Hypothalamus (tissue), 51 donors: ENCODE results near the gene INSL3.

Source experiments
- DNase-seq, 51 donors: peaks; one replicate each; lab custom pipeline; 2025; lab: John Stamatoyannopoulos, UW

INSL3 gene, protein sequence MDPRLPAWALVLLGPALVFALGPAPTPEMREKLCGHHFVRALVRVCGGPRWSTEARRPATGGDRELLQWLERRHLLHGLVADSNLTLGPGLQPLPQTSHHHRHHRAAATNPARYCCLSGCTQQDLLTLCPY

DNA sequence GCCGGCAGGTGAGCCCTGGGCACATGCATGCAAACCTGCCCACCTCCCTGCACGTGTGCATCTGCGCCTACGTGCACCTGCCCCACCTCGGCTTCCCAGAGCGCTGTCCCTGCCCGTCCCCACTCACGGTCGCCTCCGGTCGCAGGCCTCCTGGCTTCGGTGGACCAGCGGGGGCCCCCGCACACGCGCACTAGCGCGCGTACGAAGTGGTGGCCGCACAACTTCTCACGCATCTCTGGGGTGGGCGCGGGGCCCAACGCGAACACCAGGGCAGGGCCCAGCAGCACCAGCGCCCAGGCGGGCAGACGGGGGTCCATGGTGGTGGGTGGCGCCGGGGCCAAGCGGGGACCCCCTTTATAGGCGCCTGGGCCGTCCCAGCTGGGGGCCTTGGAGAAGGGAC, at the start of gene INSL3:
Gene INSL3 (minus strand): TSS at position 330 of the 400 bp plus-strand sequence. CDS start 13 bp downstream, at position 317.
- no peak for DNase-seq

DNA sequence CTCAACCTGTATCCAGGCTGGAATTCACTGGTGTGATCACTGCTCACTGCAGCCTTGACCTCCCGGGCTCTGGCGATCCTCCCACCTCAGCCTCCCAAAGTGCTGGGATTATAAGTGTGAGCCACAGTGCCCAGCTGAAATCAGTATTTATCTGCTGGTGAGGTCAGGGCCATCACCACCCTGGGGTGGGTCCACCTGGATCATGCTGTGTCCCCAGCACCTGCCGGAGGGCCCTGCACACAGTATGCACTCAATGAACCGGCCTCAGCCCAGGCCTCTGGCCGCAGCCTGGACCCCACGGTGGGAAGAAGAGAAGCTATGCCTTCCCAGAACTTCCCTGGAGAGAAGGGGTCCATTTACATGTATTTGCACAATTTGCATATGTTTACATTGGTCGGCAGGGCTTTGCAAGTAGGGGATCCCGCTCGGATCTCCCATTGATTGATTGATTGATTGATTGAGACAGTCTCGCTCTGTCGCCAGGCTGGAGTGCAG, 47.8 kb upstream of the INSL3 start:
- DNase-seq: no peak

DNA sequence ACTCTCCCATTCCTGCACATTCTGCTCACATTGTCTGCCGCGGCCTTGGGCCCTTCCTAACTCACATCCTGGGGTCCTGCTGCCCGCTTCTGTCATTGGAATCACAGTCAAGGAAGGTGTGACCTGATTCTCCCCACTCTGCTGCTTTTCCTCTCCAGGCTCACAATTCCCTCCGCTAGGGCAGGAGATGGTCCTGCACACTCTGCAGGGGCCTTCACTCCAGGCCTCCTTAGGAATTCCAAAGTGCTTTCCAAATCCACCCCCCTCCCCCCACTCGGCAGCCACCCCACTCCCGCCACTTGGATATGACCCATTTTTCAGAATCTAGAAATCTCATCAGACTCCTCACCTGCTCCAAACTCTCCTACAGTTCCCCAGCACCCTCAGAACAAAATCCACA, 47.4 kb upstream of the INSL3 start:
- no peak for DNase-seq

DNA sequence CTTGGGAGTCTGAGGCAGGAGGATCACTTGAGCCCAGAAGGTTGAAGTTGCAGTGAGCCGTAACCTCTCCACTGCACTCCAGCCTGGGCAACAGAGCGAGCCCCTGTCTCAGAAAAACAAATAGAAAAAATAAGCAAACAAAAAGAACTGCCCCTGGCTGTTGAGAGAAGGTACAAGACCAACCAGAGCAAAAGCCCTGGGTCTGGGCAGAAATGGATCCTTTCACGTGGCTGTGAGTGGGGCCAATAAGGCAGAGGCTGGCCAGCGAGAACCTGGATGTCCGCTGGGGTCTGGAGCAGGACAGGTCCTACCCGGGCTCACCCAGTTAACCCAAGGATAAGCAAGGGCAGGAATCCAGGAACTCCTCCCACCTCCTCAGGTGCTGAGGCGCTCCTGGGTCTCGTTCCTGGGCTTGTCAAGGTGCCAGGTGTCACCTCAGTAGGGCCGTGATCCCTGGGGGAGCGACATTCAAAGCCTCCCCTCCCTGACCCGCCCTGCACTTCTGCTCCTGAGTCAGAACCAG, 45.7 kb upstream of the INSL3 start:
- DNase-seq: no peak

DNA sequence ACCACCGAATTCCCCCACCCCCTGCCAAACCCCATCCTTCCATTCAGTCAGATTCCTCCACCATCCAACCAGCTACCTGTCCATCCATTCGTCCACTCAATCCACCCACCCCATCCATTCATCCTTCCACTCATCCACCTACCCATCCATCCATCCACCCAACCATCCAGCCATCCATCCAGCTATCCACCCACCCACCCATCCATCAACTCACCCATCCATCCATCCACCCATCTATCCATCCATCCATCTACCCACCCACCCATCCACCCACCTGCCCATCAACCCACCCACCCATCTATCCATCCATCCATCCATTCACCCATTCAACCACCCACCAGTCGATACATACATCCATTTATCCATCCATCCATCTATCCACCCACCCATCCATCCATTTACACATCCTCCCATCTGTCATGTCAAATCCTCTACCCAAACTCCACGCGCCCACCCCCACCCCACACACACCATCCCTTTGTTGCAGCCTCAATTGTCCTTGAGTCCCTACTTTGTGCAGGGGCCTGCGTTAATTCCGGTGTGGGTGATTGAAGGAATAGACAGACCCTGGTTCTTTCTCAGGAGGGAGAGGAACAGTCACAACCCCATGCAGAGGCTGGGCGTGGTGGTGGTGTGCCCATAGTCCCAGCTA, 45.1 kb upstream of the INSL3 start:
- no peak for DNase-seq

DNA sequence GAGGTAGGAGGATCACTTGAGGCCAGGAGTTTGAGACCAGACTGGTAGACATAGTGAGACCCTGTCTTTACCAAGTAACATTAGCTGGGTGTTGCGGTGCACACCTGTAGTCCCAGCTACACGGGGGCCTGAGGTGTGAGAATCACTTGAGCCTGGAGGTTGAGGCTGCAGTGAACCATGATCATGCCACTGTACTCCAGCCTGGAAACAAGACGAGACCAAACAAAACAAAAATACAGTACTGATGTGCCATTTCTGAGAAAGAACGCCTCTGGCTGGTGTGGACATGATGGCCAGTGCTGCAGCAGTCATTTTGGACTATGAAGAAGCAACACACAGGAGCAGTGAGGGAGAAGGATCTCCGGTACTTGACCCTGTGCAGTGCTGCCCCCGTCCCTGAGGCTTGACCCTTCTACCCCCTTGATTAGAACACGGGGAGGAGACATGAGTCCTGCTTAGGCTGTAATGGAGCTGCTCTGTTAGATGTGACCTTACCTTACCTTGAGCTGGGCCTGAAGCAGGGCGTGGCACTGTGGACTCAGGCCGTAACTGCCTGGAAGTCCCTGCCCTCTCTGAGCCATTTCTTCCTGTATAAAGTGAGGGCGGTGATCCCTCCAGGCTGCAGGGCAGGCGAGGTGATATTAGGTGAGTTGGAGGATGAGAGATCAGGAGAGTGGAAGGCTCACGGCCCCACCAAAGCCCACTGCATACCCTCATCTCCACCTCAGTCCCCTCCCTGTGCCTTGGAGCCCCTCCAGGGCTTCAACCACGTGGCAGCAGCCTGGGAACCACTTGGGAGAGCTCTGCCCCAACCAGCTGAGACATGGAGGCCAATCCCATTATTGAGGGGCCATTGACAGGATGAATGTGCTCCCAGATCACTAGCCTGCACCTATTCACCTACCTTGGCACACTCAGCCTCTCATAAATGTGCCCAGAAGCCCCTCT, 44.3 kb upstream of the INSL3 start:
- DNase-seq: no peak

DNA sequence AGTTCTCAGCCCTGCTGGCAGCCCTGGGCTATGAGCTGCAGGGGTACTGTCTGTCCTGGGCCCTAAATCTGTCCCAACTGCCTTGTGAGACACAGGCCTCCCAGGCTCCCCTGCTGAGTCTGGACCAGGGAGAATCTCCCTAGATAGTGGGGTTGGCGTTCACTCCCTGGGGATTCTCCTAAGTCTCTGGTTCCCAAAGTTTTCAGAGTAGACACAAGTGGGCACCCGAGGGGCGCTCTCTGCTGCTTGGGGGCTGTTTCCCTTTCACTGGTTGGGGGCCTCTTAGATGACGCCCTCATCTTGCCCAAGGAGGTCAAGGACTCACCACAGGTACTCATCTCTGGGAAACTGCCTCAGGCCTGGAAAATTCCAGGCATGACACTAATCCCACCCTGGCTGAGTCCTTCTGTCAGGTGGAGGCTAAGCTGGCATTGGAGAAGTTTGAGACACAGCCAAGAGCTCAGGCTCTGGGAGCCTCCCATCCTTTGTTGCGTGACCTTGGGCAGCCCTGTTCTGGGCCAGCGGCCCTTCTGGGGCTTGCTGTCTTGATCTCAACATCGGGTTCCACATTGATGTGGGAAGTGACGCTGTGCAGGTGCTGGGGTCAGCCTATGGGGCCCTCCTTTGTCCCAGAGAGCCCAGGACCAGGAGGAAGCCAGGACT, 42.3 kb upstream of the INSL3 start:
- no peak for DNase-seq

DNA sequence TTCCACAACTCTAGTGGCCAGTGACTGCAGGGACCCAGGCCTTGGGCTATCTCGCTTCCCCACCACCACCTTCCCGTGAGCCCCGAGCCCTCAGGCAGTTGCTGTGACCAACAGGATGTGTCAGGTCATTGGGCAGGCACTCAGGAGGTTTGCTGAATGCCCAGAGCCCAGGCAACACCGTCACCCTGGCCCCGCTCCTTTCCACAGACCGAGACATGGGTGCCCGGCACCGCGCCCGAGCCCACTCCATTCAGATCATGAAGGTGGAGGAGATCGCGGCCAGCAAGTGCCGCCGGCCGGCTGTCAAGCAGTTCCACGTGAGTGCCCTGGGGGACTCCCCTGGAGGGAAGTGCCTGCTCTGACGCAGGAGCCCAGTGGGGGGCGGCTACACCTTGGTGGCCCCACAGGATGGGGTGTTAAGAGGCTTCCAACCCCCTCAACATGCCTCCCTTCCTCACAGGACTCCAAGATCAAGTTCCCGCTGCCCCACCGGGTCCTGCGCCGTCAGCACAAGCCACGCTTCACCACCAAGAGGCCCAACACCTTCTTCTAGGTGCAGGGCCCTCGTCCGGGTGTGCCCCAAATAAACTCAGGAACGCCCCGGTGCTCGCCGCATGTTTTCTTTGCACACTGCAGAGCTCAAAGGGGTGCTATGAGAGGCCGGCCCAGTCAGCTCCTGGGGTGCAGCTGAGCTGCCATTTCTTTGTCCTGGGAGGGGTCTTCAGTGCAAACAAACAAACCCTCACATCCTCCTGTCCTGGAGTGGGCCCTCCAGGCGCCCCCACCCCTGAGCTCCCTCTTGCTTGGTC, 41.6 kb upstream of the INSL3 start:
- DNase-seq: no peak

DNA sequence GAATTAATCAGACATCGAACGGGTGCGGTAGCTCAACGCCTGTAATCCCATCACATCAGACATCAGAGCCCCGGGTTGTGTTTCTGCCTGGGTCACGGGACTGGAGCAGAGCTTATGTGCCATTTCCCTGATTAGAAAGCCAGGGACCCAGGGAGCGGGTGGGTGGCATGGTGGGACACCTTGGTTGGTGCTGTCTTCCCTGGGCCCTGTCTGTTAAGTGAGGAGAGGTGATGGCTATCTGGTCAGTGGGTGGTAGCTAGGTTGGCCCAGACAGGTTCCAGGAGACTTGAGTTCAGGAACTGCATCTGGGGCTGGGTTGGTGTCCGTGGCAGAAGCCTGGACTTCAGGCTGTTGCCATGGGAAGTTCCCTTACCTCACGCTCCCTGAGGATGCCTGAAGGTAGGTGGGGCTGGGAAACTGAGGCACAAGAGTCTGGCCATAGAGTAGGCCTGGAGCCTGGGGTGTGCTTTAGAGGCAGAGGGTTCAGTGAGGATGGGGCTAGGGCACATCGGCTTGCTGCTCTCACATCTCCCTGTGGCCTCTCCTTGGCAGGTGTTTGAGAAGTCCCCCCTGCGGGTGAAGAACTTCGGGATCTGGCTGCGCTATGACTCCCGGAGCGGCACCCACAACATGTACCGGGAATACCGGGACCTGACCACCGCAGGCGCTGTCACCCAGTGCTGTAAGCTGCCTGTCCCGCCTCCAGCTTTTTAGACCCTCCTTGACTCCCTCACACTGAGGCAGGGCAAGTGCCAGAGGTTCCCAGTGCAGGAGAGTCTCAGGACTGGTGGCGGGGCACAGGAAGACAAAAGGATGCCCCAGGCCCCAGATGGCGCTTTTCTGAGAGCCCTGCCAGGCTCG, 40.5 kb upstream of the INSL3 start:
- no peak for DNase-seq

DNA sequence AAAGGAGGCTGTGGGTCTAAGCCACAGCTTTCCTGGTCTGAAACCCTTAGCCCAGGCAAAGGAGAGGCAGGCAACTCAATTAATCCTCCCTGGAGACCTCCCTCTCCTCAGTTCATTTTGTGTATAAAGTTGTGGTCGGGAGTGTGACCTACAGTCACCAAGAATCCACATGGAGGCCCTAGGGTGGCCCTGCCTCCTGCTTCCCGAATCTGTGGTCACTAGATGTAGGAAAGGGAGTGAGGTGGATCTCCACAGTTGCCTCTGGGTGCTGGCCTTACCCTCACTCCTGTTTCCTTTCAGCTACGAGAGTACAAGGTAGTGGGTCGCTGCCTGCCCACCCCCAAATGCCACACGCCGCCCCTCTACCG, 39.7 kb upstream of the INSL3 start:
- no peak for DNase-seq

DNA sequence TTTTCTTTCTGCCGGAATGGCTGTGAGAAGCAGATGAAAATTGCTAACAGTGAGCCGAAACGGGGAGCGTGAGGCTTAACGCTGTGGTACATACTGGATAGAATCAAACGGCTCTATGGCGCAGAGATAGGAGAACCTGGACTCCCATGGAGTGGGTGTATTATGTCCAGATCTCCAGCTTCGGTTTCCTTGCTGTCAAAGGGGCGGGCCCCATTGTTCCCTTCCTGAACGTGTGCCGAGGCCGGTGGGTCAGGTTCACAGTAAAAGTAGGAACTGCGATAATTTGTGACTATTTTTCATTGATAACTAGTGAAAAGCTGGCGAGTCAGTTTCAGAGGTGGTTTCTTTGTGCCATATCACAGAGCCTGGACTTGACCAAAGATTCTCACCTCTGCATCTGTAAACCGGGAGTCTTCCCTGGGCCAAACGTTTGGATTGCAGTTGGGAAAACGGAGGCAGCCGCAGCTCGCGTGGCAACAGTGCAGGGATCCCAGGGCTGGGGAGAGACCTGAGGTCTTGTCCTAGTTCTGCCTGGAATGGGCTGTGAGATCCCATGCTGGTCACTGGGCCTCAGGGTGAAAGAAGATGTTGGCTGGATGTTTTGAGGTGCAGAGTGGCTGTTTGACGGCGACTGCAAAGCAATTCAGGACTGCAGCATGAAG, 39.1 kb upstream of the INSL3 start:
- DNase-seq: peak in 2 of 51 donors; percentile 4 to 29

DNA sequence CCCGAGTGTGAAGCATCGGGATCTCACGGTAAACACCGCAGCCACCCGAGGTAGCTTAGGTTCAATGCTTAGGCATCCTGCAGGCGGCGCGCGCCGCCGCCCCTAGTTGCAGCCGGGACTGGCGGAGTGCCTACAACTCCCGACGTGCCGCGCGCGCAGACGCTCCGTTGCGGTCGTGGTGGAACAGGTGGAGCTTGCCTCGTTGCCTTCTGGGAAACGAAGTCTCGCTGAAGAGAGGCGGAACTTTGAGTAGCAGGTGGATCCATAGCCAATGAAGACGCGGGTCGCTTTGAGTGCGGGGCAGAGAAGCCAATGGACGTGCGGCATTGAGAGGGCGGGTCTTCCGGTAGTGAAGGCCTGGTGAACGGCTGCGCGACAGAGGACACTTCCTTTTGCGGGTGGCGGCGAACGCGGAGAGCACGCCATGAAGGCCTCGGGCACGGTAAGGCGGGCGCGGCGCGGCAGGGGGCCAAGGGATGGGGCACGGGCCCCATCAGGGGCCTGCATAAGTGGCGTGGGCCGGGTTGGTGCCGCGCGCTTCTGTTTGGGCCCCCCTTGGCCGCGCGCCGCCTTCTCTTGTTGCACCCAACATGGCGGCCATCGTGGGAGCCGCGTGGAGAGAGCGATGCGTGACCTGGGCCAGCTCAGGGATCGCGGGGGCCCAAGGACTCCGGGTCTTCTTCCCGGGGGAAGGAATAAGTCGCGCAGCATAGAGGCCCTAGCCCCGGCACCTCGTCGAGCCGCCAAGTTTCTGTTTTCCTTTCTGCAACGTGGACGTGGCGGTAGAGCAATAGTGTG, 38.4 kb upstream of the INSL3 start, which contains the start of gene RPL18A:
Gene RPL18A (plus strand): TSS at position 378 of the 798 bp plus-strand sequence. CDS start 47 bp downstream, at position 425.
- DNase-seq: peak; percentile 74 to 100 (median 99)

DNA sequence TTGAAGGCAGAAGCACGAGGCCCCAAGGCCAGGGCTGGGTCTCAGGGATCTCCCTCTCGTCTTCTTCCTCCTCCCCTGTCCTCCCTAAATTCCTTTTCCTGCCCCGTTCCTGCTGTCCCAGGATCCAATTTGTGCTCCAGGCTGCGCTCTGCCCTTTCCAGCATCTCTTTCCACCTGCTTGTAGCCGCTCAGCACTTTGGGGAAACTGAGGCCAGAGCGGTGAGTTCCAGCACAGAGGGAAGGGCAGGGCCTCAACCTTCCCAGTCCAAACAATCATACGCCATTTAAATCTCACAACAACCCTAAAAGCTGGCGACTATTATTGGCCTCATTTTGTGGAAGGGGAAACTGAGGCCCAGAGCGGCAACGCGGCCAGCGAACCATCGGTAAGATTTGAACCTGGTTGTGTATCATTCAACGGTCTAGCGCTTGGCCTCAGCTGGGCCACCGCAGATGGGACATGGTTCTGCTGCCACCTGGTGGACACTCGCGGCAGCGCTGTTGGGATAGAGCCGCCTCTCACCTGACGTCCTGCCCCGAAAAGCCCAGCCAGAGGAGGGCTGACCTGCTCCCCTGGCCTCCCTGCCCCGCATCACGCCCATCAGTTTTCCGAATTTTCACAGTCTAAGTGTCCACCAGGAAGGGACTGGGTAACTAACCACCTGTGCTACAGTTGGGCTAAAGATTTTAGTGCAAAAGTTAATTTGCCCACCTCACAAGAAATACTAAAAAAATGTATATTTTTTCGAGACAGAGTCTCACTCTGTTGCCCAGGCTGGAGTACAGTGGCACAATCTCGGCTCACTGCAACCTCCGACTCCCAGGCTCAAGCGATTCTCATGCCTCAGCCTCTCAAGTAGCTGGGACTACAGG, 34.2 kb upstream of the INSL3 start:
- DNase-seq: peak in 50 of 51 donors; percentile 6 to 88 (median 62)

DNA sequence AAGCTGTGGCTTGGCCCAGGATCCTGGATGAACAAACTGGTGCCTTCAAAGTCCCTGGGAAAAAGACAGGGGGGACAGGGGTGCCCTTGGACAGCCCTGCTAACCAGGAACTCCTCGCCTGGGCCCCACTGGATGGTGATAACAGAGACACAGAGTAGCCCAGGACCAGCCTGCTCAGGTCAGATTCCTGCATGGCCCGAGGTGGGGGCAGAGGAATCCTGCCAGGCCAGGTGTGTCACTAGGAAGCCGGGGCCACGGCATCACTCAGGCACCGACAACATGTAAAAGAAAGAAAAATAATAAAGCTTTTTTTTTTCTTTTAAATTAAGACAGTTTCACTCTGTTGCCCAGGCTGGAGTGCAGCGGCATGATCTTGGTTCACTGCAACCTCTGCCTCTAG, 32.7 kb upstream of the INSL3 start:
- no peak for DNase-seq

DNA sequence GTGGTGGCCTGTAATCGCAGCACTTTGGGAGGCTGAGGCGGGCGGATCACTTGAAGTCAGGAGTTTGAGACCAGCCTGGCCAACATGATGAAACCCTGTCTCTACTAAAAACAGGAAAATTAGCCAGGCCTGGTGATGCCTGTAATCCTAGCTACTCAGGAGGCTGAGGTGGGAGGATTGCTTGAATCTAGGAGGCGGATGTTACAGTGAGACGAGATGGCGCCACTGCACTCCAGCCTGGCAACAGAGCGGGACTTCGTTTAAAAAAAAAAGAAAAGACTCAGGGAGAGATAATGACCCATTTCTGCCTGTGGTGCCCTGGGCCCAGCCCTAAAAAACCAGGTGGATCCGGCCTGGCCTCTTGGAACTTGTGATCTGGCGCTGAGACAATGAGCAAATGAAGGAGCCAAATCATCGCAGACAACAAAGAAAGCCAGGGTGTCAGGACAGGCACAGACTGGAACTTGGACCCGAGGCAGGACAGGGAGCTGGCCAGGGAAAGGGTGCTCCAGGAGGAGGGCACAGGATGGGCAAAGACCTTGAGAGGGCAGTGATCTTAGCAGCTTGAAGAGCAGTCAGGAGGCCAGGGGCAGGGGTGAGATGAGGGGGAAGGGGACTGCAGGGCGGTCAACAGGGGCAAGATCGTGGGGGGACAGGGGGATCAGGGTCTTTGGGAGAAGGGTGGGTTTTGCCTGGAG, 27.4 kb upstream of the INSL3 start:
- no peak for DNase-seq
